ENCODE results near the gene THEM5. TPM values are rescaled to one million over a fixed set of nuclear protein-coding genes. Genes with fewer than 3 reads are reported as not detected.
A peak's percentile ranks its signal among the peaks of the same experiment; 100 is the strongest.

Gene THEM5
- total RNA-seq, 1 experiment from 2014 or later, result not detected

DNA sequence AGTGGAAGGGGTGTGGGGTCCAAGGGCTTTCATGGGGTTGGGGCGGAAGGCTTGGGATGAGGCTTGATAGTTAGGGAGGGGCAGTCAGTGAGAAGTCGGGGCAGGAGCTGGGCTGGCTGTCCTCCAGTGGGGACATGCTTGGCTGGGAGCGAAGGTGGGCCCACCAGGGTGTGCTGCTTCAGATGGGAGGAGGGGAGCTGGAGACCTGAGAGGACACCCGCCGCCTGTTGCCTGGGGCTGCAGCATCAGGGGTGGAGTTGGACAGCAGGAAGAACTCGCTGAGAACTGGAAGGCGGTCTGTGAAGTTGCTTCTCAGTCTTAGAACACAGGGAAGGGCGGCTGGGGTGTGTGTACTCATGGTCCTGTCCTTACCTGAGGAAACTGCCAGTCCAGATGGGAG lies 1.6 kb downstream of the THEM5 start:
- no peak overlapping the region for H3K27ac ChIP-seq (ENCODE audit: low read length)
- H2AFZ ChIP-seq (ENCODE audit: low read length), result no peak overlapping the region
- no peak for DNase-seq
- no peak overlapping the region for H3K9ac ChIP-seq (ENCODE audit: low read length)
- no peaks in the 10 kb centered on the region for H3K36me3 ChIP-seq (ENCODE audit: insufficient read depth, low read length)
- no peak overlapping the region for H3K4me2 ChIP-seq (ENCODE audit: low read depth, low read length, poor library complexity, severe bottlenecking)
- no peaks in the 10 kb centered on the region for H3K9me2 ChIP-seq (replicated peaks; ENCODE audit: insufficient read depth, low read length)
- H3K79me2 ChIP-seq (ENCODE audit: low read length), result no peaks in the 10 kb centered on the region
- H4K20me1 ChIP-seq (ENCODE audit: insufficient read depth, low read depth, low read length), result no peaks in the 10 kb centered on the region
- H3K4me1 ChIP-seq (ENCODE audit: low read length), result no peaks in the 10 kb centered on the region
- H3K27me3 ChIP-seq (ENCODE audit: low read length), result no peaks in the 10 kb centered on the region
- no peaks in the 10 kb centered on the region for H3K9me3 ChIP-seq (ENCODE audit: low read length)
- H3K4me3 ChIP-seq (ENCODE audit: low read length), result no peak overlapping the region

DNA sequence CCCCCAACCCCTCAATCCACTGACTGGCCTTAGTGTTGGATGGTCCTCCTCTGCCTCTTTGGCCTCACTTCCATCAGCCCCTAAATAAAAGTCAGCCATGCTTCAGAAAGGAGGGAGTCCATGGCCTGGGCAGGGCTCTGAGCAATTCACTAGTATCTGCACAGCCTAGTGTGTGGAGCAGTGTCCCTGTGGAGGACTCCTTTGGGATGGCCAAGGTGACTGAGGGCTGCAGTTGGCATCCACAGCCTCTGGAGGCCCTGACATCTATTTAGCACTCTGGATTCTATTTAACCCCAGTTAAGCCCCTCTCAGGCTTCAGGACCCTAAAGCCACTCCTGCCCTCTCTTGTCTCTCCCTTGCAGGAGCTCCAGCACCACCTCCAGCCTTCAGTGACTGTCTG lies 3.6 kb downstream of the THEM5 start:
- no peak overlapping the region for H3K4me2 ChIP-seq (ENCODE audit: low read depth, low read length, poor library complexity, severe bottlenecking)
- H3K27ac ChIP-seq (ENCODE audit: low read length), result no peak overlapping the region
- H2AFZ ChIP-seq (ENCODE audit: low read length), result no peak overlapping the region
- H3K27me3 ChIP-seq (ENCODE audit: low read length), result no peaks in the 10 kb centered on the region
- no peaks in the 10 kb centered on the region for H3K79me2 ChIP-seq (ENCODE audit: low read length)
- no peaks in the 10 kb centered on the region for H3K9me2 ChIP-seq (replicated peaks; ENCODE audit: insufficient read depth, low read length)
- no peak overlapping the region for H3K9ac ChIP-seq (ENCODE audit: low read length)
- H3K9me3 ChIP-seq (ENCODE audit: low read length), result no peaks in the 10 kb centered on the region
- no peaks in the 10 kb centered on the region for H3K4me1 ChIP-seq (ENCODE audit: low read length)
- H3K4me3 ChIP-seq (ENCODE audit: low read length), result no peak overlapping the region
- DNase-seq, result no peak
- H4K20me1 ChIP-seq (ENCODE audit: insufficient read depth, low read depth, low read length), result no peaks in the 10 kb centered on the region
- H3K36me3 ChIP-seq (ENCODE audit: insufficient read depth, low read length), result no peaks in the 10 kb centered on the region

DNA sequence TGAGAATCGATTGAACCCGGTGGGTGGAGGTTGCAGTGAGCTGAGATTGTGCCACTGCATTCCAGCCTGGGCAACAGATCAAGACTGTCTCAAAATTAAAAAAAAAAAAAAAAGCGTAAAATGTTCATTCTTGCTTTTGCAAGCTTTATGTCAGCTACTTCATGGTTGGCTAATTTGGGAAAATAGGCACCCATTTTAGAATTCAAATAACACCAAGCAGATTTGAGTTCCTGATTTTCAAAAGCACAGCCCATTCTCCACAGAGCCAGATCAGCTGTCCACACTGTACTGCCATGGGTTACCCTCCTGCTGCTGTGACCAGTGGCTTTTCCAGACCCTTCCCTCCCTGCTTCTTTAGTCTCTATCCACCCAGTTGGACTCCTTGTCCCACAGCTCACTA lies 4.4 kb downstream of the THEM5 start:
- no peaks in the 10 kb centered on the region for H3K36me3 ChIP-seq (ENCODE audit: insufficient read depth, low read length)
- H3K27ac ChIP-seq (ENCODE audit: low read length), result no peak overlapping the region
- no peaks in the 10 kb centered on the region for H3K27me3 ChIP-seq (ENCODE audit: low read length)
- H2AFZ ChIP-seq (ENCODE audit: low read length), result no peak overlapping the region
- no peak overlapping the region for H3K4me2 ChIP-seq (ENCODE audit: low read depth, low read length, poor library complexity, severe bottlenecking)
- H3K4me1 ChIP-seq (ENCODE audit: low read length), result peaks cover 4% of the 10 kb centered on the region
- H3K4me3 ChIP-seq (ENCODE audit: low read length), result no peak overlapping the region
- H4K20me1 ChIP-seq (ENCODE audit: insufficient read depth, low read depth, low read length), result no peaks in the 10 kb centered on the region
- no peak overlapping the region for H3K9ac ChIP-seq (ENCODE audit: low read length)
- H3K9me2 ChIP-seq (replicated peaks; ENCODE audit: insufficient read depth, low read length), result no peaks in the 10 kb centered on the region
- H3K9me3 ChIP-seq (ENCODE audit: low read length), result no peaks in the 10 kb centered on the region
- DNase-seq, result no peak
- H3K79me2 ChIP-seq (ENCODE audit: low read length), result no peaks in the 10 kb centered on the region

DNA sequence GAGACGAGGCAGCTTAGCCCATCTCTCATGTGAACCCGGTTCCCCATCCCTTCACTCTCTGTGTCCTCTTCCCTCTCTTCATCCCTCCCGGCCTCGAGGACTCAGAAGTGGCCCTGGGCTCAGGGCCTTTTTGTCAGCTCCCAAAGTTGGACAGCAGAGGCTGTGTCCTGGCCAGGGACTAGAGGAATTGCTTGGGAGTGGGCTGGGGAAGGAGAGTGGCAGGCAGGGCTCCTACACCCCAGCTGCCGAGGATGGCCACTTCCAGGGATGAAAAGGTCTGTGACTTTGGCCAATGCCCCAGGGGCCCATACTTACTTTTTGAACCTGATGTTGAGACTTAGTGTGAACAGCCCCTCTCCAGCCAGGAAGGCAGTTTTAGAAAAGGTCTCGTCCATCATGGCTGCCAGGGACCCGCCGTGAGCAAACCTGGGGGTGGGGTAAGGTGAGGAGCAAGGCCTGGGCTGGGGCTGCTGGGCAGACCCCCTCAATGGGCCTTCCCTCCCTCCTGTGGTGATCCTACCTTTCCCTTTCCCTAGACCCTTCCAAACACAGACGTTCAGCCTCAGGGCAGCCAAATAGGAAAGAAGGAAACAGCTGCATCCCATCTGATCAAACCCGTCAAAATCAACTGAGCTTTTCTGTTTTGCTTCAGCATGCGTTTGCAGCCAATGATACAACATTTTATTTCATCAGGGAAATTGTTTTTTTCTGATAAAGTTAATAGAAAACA lies 5.5 kb downstream of the THEM5 start:
- H4K20me1 ChIP-seq (ENCODE audit: insufficient read depth, low read depth, low read length), result no peaks in the 10 kb centered on the region
- H2AFZ ChIP-seq (ENCODE audit: low read length), result no peak overlapping the region
- no peak overlapping the region for H3K9ac ChIP-seq (ENCODE audit: low read length)
- no peaks in the 10 kb centered on the region for H3K36me3 ChIP-seq (ENCODE audit: insufficient read depth, low read length)
- H3K9me2 ChIP-seq (replicated peaks; ENCODE audit: insufficient read depth, low read length), result no peaks in the 10 kb centered on the region
- no peak overlapping the region for H3K4me2 ChIP-seq (ENCODE audit: low read depth, low read length, poor library complexity, severe bottlenecking)
- H3K4me3 ChIP-seq (ENCODE audit: low read length), result no peak overlapping the region
- DNase-seq, result no peak
- H3K4me1 ChIP-seq (ENCODE audit: low read length), result peaks cover 15% of the 10 kb centered on the region
- H3K27ac ChIP-seq (ENCODE audit: low read length), result no peak overlapping the region
- H3K79me2 ChIP-seq (ENCODE audit: low read length), result no peaks in the 10 kb centered on the region
- no peaks in the 10 kb centered on the region for H3K27me3 ChIP-seq (ENCODE audit: low read length)
- no peaks in the 10 kb centered on the region for H3K9me3 ChIP-seq (ENCODE audit: low read length)

DNA sequence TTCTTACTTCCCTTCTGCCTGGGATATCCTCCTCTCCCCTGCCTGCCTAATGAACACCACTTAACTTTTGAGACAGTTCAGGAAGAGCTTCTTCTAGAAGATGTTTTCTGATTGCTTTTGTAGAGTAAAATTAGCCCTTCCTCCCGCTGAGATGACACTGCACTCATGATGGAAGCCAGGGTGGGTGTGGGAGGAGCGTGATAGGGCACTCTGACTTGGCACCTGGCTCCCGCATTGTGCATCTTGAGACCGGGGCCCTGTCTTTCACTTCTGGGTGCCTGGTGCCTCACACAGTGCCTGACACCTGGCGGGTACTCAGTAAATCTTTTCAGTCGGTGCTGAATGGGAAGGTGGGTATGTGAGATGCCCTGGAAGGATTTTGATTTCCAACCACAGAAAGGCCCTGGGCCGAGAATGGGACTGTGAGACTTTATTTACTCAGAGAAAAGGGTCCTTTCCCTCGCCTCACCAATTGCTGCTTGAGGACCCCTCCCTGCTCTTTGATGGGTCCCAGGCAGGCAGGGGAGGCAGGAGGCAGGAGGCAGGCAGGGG lies 6.8 kb downstream of the THEM5 start:
- Histone ChIP-seq H3K4me3 (ENCODE audit: low read length) (no peak overlapping the region), H3K36me3 (ENCODE audit: insufficient read depth, low read length) (no peaks in the 10 kb centered on the region), H2AFZ (ENCODE audit: low read length) (no peak overlapping the region), H3K79me2 (ENCODE audit: low read length) (no peaks in the 10 kb centered on the region), H3K9ac (ENCODE audit: low read length) (no peak overlapping the region), H3K4me2 (ENCODE audit: low read depth, low read length, poor library complexity, severe bottlenecking) (no peak overlapping the region), H3K9me2 (replicated peaks; ENCODE audit: insufficient read depth, low read length) (no peaks in the 10 kb centered on the region), H3K4me1 (ENCODE audit: low read length) (peaks cover 18% of the 10 kb centered on the region), H3K9me3 (ENCODE audit: low read length) (no peaks in the 10 kb centered on the region), H3K27ac (ENCODE audit: low read length) (no peak overlapping the region), H3K27me3 (ENCODE audit: low read length) (no peaks in the 10 kb centered on the region), H4K20me1 (ENCODE audit: insufficient read depth, low read depth, low read length) (no peaks in the 10 kb centered on the region)
- DNase-seq, result no peak

DNA sequence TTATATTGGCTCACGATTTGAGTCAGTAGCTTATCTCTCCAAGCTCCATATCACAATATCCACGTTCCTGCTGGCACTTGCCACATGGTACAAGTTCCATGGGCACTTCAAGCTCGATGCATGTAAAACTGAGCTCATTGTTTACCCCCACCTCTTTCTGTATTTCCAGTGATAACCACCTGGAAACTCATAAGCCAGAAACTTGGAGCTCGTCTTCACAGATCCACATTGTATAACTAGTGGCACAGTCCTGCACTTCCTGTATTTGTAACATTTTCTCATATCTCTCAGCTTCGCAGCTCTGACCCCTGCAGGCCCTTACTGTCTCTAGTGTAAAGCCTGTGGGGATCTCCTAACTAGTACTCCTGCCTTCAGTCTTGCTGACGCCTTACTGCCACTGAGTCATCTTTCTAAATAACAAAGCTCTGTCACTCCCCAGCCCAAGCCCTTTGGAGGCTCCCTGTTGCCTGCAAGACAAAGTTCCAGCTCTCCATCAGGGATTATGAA lies 7.4 kb downstream of the THEM5 start:
- no peak overlapping the region for H2AFZ ChIP-seq (ENCODE audit: low read length)
- H3K9ac ChIP-seq (ENCODE audit: low read length), result no peak overlapping the region
- H3K27ac ChIP-seq (ENCODE audit: low read length), result no peak overlapping the region
- DNase-seq, result no peak
- no peaks in the 10 kb centered on the region for H3K79me2 ChIP-seq (ENCODE audit: low read length)
- H3K27me3 ChIP-seq (ENCODE audit: low read length), result no peaks in the 10 kb centered on the region
- H3K4me1 ChIP-seq (ENCODE audit: low read length), result peaks cover 18% of the 10 kb centered on the region
- no peak overlapping the region for H3K4me3 ChIP-seq (ENCODE audit: low read length)
- no peaks in the 10 kb centered on the region for H3K9me2 ChIP-seq (replicated peaks; ENCODE audit: insufficient read depth, low read length)
- no peaks in the 10 kb centered on the region for H3K9me3 ChIP-seq (ENCODE audit: low read length)
- H4K20me1 ChIP-seq (ENCODE audit: insufficient read depth, low read depth, low read length), result no peaks in the 10 kb centered on the region
- no peak overlapping the region for H3K4me2 ChIP-seq (ENCODE audit: low read depth, low read length, poor library complexity, severe bottlenecking)
- H3K36me3 ChIP-seq (ENCODE audit: insufficient read depth, low read length), result no peaks in the 10 kb centered on the region

DNA sequence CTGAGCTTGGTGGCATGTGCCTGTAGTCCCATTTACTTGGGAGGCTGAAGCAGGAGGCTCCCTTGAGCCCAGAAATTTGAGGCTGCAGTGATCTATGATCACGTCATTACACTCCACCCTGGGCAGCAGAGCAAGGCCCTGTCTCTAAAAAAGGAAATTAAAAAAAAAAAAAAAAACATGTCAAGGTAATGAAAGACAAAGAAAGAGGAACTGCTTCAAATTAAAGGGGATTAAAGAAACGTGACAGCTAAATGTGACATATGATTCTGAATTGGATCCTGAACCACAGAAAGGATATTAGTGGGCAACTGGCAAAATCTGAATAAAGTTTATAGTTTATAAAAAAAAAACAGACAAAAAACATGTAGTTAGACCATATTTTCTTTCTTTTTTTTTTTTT lies 10.1 kb downstream of the THEM5 start:
- Histone ChIP-seq H2AFZ (ENCODE audit: low read length) (no peak overlapping the region), H4K20me1 (ENCODE audit: insufficient read depth, low read depth, low read length) (no peaks in the 10 kb centered on the region), H3K9me2 (replicated peaks; ENCODE audit: insufficient read depth, low read length) (no peaks in the 10 kb centered on the region), H3K4me3 (ENCODE audit: low read length) (no peak overlapping the region), H3K4me2 (ENCODE audit: low read depth, low read length, poor library complexity, severe bottlenecking) (peak overlapping the region; percentile 26), H3K27me3 (ENCODE audit: low read length) (no peaks in the 10 kb centered on the region), H3K4me1 (ENCODE audit: low read length) (peaks cover 30% of the 10 kb centered on the region), H3K36me3 (ENCODE audit: insufficient read depth, low read length) (no peaks in the 10 kb centered on the region), H3K27ac (ENCODE audit: low read length) (no peak overlapping the region), H3K9me3 (ENCODE audit: low read length) (no peaks in the 10 kb centered on the region), H3K79me2 (ENCODE audit: low read length) (no peaks in the 10 kb centered on the region), H3K9ac (ENCODE audit: low read length) (no peak overlapping the region)
- DNase-seq, result peak; percentile 83

DNA sequence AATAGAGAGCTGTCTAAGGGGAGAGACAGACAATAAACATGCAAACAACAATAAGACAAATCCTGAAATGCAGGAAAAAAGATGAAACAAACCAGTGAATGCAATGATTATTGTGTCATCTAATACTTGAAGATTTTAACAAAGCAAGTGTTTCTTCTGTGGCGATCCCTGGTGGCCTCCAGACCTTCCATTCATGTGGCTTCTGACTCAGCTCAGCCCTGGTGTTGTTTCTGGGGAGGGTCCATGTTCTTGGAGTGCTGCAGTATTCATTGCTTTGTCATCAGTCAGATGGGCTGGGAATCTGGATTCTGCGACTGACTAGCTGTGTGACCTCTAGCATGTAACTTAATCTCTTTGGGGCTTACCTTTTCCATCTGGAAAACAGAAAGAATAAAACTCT lies 12.4 kb downstream of the THEM5 start:
- peaks cover 30% of the 10 kb centered on the region for H3K4me1 ChIP-seq (ENCODE audit: low read length)
- no peak overlapping the region for H3K4me2 ChIP-seq (ENCODE audit: low read depth, low read length, poor library complexity, severe bottlenecking)
- no peaks in the 10 kb centered on the region for H3K27me3 ChIP-seq (ENCODE audit: low read length)
- no peak for DNase-seq
- H4K20me1 ChIP-seq (ENCODE audit: insufficient read depth, low read depth, low read length), result no peaks in the 10 kb centered on the region
- no peak overlapping the region for H3K9ac ChIP-seq (ENCODE audit: low read length)
- no peak overlapping the region for H2AFZ ChIP-seq (ENCODE audit: low read length)
- no peak overlapping the region for H3K27ac ChIP-seq (ENCODE audit: low read length)
- no peak overlapping the region for H3K4me3 ChIP-seq (ENCODE audit: low read length)
- H3K79me2 ChIP-seq (ENCODE audit: low read length), result no peaks in the 10 kb centered on the region
- H3K9me3 ChIP-seq (ENCODE audit: low read length), result no peaks in the 10 kb centered on the region
- H3K36me3 ChIP-seq (ENCODE audit: insufficient read depth, low read length), result no peaks in the 10 kb centered on the region
- H3K9me2 ChIP-seq (replicated peaks; ENCODE audit: insufficient read depth, low read length), result no peaks in the 10 kb centered on the region

Data from Karpas-422 (cell line).